Natural killer cell (primary cell): ENCODE measurements around the gene DPP3. TPM values are rescaled to one million over a fixed set of nuclear protein-coding genes. Genes with fewer than 3 reads are reported as not detected.

Experiments
- ATAC-seq, 3 donors: fragments of 150-1000 bp in 2 of 3; fragments of 200-7000 bp in 1 of 3; cut with Tn5 transposase; 1 replicate in 1 of 3; 2 replicates in 2 of 3; pipeline ENCODE4 v1.10.0; 2021; ENCODE audit warnings: mild to moderate bottlenecking in 2 of 3, moderate library complexity in 2 of 3
- DNase-seq, 2 donors: peaks; one replicate each; pipeline versions ENCODE4 v3.0.0 to v3.0.0-alpha.2; 2013 to 2021; ENCODE audit warnings: mixed read lengths in 1 of 2
- H3K27ac ChIP-seq: one replicate; pipeline ENCODE4 v1.5.1; 2013; ENCODE audit warnings: mild to moderate bottlenecking, low read length
- H3K27me3 ChIP-seq: one replicate; pipeline ENCODE4 v1.6.1; 2013; ENCODE audit warnings: low read length; ENCODE audit not compliant: control insufficient read depth, insufficient read depth
- H3K36me3 ChIP-seq: one replicate; pipeline ENCODE4 v1.6.1; 2013; ENCODE audit warnings: low read length; ENCODE audit not compliant: control insufficient read depth, insufficient read depth
- H3K4me1 ChIP-seq: one replicate; pipeline ENCODE4 v1.6.1; 2013; ENCODE audit warnings: low read length; ENCODE audit not compliant: control insufficient read depth, insufficient read depth
- H3K4me3 ChIP-seq: one replicate; pipeline ENCODE4 v1.5.1; 2013; ENCODE audit warnings: low read length
- H3K9me3 ChIP-seq: one replicate; pipeline ENCODE4 v1.6.1; 2013; ENCODE audit warnings: low read length; ENCODE audit not compliant: control insufficient read depth, insufficient read depth
- H3K27ac Mint-ChIP-seq, 2 donors: one replicate each; pipeline ENCODE4 v1.8.0; 2022; ENCODE audit warnings: mild to moderate bottlenecking in 2 of 2, mixed read lengths in 2 of 2, moderate library complexity in 1 of 2
- H3K27me3 Mint-ChIP-seq, 2 donors: one replicate each; pipeline ENCODE4 v1.8.0; 2022; ENCODE audit warnings: low read depth in 2 of 2, mixed read lengths in 2 of 2
- H3K36me3 Mint-ChIP-seq: one replicate; pipeline ENCODE4 v1.8.0; 2022; ENCODE audit warnings: mixed read lengths
- H3K4me1 Mint-ChIP-seq, 2 donors: one replicate each; pipeline ENCODE4 v1.8.0; 2022; ENCODE audit warnings: mixed read lengths in 2 of 2
- H3K4me3 Mint-ChIP-seq: one replicate; pipeline ENCODE4 v1.8.0; 2022; ENCODE audit warnings: mild to moderate bottlenecking, moderate library complexity, mixed read lengths
- H3K9me3 Mint-ChIP-seq, 2 donors: one replicate each; pipeline ENCODE4 v1.8.0; 2022; ENCODE audit warnings: mixed read lengths in 2 of 2
- WGBS: methylation state at CpG from one replicate; pipeline ENCODE4 v1.1.7; 2013; ENCODE audit warnings: missing lambda C conversion rate; ENCODE audit not compliant: insufficient coverage; 5-methylcytosine and 5-hydroxymethylcytosine counted together
- intact Hi-C: fragments of 100-400 bp; cut with micrococcal nuclease; formaldehyde crosslinking; loops from one replicate; pipeline ENCODE4 v1.14.2; 2022
- total RNA-seq, 4 donors: library from RNA; stranded (reverse); fragments of 120-200 nt in 1 of 4; gene quantifications; one replicate each; pipeline versions ENCODE4 v1.2.3 to v1.2.4, GENCODE V29; 2013 to 2022
- TF ChIP-seq, protein P1 (sequence below): fragments of 200-600 bp; IDR thresholded peaks from one replicate; pipeline ENCODE4 v1.8.0; 2022; ENCODE audit warnings: antibody characterized with exemption

The DPP3 gene
- total RNA-seq, 3 donors from 2014 or later (not counting 1 experiment from before 2014, with no cell fraction given), result 37.4 to 42.9 (median 38.6) TPM

DNA sequence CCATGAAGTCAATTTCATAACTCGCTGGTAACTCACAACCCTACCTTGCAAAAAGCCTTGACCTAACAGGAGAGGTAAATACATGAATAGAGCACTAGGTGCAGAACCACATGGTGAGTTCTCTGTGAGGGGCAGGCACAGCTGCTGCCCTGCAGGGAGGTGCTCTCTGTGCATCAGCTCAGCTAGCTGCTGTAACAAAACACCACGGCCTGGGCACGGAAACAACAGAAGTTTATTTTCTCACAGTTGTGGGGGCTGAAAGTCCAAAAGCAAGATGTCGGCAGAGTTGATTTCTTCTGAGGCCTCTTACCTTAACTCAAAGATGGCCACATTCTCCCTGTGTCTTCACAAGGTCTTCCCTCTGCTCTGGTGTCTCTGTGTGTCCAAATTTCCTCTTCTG, 28.6 kb upstream of the DPP3 start:
- H3K27me3 ChIP-seq, result no peaks in the 10 kb centered on the region
- Mint-ChIP-seq H3K4me3 (no peak overlapping the region), H3K36me3 (no peaks in the 10 kb centered on the region), H3K9me3 (no peaks in the 10 kb centered on the region), H3K27me3 (peaks cover 0 to 17% of the 10 kb centered on the region in 2 donors), H3K4me1 (peaks cover 18% of the 10 kb centered on the region in 2 donors), H3K27ac (no peak overlapping the region)
- ATAC-seq (no peak), DNase-seq (no peak)
- H3K36me3 ChIP-seq, result no peaks in the 10 kb centered on the region
- intact Hi-C loops, result no loop called here
- no peak overlapping the region for H3K27ac ChIP-seq
- TF ChIP-seq, protein P1, sequence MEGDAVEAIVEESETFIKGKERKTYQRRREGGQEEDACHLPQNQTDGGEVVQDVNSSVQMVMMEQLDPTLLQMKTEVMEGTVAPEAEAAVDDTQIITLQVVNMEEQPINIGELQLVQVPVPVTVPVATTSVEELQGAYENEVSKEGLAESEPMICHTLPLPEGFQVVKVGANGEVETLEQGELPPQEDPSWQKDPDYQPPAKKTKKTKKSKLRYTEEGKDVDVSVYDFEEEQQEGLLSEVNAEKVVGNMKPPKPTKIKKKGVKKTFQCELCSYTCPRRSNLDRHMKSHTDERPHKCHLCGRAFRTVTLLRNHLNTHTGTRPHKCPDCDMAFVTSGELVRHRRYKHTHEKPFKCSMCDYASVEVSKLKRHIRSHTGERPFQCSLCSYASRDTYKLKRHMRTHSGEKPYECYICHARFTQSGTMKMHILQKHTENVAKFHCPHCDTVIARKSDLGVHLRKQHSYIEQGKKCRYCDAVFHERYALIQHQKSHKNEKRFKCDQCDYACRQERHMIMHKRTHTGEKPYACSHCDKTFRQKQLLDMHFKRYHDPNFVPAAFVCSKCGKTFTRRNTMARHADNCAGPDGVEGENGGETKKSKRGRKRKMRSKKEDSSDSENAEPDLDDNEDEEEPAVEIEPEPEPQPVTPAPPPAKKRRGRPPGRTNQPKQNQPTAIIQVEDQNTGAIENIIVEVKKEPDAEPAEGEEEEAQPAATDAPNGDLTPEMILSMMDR, result no peak
- 76% methylated on average over 4 of the region's 4 CpGs for WGBS
- no peak overlapping the region for H3K4me3 ChIP-seq
- H3K4me1 ChIP-seq, result peaks cover 6% of the 10 kb centered on the region
- H3K9me3 ChIP-seq, result no peaks in the 10 kb centered on the region

DNA sequence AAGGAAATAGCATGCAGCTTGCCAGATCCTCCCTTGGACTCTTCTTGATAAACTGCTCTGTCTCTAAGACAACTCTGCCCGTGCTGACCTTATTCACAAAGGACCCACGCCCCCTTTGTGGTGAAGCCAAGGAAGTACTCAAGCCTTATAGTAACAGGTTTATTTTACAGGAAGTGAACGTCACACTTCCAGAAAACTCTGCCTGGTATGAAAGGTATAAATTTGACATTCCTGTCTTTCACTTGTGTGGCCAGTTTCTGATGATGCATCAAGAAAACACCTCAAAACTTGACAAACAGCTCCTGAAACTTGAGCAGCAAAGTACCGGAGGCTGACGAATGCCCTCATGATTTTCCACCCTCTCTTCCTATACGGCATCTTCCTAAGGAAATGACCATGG, 26.0 kb upstream of the DPP3 start:
- ATAC-seq, result peak in 1 of 3 donors; percentile 36
- Histone ChIP-seq H3K27ac (no peak overlapping the region), H3K9me3 (no peaks in the 10 kb centered on the region), H3K4me3 (no peak overlapping the region), H3K36me3 (no peaks in the 10 kb centered on the region), H3K27me3 (no peaks in the 10 kb centered on the region), H3K4me1 (peaks cover 12% of the 10 kb centered on the region)
- no peak for DNase-seq
- WGBS, result 32% methylated on average over 6 of the region's 6 CpGs
- Mint-ChIP-seq H3K27ac (no peak overlapping the region), H3K36me3 (no peaks in the 10 kb centered on the region), H3K27me3 (peaks cover 0 to 14% of the 10 kb centered on the region in 2 donors), H3K4me3 (no peak overlapping the region), H3K9me3 (no peaks in the 10 kb centered on the region), H3K4me1 (peaks cover 18% of the 10 kb centered on the region in 2 donors)
- intact Hi-C loops, result no loop called here
- TF ChIP-seq, protein P1, result no peak

DNA sequence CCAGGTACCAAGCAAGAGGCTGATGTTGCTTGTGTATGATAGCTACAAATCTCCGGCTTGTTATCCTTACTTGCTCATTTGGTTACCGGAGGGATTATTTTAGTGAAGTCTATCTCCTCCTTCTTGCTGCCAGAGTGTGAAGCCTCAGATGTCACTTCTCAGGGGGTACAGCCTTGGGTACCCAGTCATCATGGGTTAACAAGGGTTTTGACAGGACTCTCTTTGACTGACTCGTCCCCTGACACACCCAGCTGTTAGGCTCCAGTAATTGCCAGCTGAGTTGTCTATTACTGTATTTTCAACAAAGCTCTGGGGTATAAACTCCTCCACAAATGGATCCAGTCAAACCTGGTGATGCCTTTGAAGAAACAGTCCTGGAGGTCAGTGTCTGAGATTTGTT, 25.4 kb upstream of the DPP3 start:
- no peaks in the 10 kb centered on the region for H3K36me3 ChIP-seq
- no peak overlapping the region for H3K4me3 ChIP-seq
- Mint-ChIP-seq H3K27me3 (peaks cover 0 to 14% of the 10 kb centered on the region in 2 donors), H3K36me3 (no peaks in the 10 kb centered on the region), H3K9me3 (no peaks in the 10 kb centered on the region), H3K4me3 (no peak overlapping the region), H3K4me1 (peaks cover 18% of the 10 kb centered on the region in 2 donors), H3K27ac (no peak overlapping the region)
- TF ChIP-seq, protein P1, result no peak
- 64% methylated on average over 3 of the region's 3 CpGs for WGBS
- no peak overlapping the region for H3K27ac ChIP-seq
- DNase-seq (no peak), ATAC-seq (no peak)
- peaks cover 17% of the 10 kb centered on the region for H3K4me1 ChIP-seq
- no peaks in the 10 kb centered on the region for H3K9me3 ChIP-seq
- no peaks in the 10 kb centered on the region for H3K27me3 ChIP-seq
- intact Hi-C loops, result no loop called here

DNA sequence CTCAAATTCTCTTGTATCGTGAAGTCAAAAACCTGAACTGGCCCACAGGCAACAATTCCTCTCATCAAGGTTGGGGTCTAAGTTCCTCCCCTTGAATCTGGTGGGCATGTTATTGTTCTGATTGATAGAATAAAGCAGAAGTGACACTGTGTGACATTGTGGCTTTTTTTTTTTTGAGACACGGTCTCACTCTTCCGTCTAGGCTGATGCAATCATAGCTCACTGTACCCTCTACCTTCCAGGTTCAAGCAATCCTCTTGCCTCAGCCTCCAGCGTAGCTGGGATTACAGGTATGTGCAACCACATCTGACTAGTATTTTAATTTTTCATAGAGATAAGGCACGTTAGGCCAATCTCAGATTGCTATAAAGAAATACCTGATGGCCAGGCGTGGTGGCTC, 22.4 kb upstream of the DPP3 start:
- H3K9me3 Mint-ChIP-seq, result no peaks in the 10 kb centered on the region
- TF ChIP-seq, protein P1, result no peak
- H3K36me3 Mint-ChIP-seq, result no peaks in the 10 kb centered on the region
- H3K4me1 ChIP-seq, result peaks cover 17% of the 10 kb centered on the region
- WGBS, result 60% methylated on average over 5 of the region's 6 CpGs
- no peaks in the 10 kb centered on the region for H3K9me3 ChIP-seq
- ATAC-seq (no peak), DNase-seq (no peak)
- intact Hi-C loops, result no loop called here
- H3K27me3 Mint-ChIP-seq, result peaks cover 0 to 4% of the 10 kb centered on the region in 2 donors
- no peak overlapping the region for H3K27ac ChIP-seq
- no peaks in the 10 kb centered on the region for H3K36me3 ChIP-seq
- no peak overlapping the region for H3K4me3 Mint-ChIP-seq
- H3K4me1 Mint-ChIP-seq, result peaks cover 18% of the 10 kb centered on the region in 2 donors
- H3K4me3 ChIP-seq, result no peak overlapping the region
- no peak overlapping the region for H3K27ac Mint-ChIP-seq
- H3K27me3 ChIP-seq, result no peaks in the 10 kb centered on the region
